Fibroblast of lung (primary cell): ENCODE data around the gene LRP1-AS.

Source experiments
- EZH2 ChIP-seq: IDR thresholded peaks from 2 replicates; pipeline ENCODE4 v1.5.1; 2012; ENCODE audit warnings: low read length, control low read depth, mild to moderate bottlenecking; ENCODE audit errors: missing control alignments
- TF ChIP-seq, protein P1 (sequence below), 2 donors: IDR thresholded peaks in 1 of 2; conservative IDR thresholded peaks in 1 of 2; 1 replicate in 1 of 2; 2 replicates in 1 of 2; pipeline ENCODE4 v1.5.1; 2011 to 2012; ENCODE audit warnings: low read length in 2 of 2, control low read depth in 1 of 2, inconsistent platforms in 1 of 2, low read depth in 1 of 2, mild to moderate bottlenecking in 1 of 2

DNA sequence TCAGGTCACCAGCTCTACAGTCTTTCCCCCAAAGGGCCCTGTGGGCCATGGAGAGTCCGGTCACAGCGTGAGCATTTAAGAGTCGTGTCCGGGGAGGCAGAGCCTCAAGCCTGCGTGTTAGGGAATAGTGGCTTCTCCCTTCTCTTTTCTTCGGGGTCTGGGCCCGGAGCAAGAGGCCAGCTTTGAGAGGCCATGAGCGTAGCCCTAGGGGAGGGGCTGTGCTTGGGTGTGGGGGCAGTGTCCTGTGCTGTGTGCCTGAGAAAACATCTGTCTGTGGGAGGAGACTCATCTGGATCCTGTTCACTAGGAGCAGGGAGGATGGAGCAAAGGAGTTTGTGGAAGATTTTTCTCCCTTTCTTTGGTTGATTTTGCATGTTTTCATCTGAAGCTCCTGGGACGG is 5.3 kb downstream of the LRP1-AS start:
- TF ChIP-seq, protein P1, sequence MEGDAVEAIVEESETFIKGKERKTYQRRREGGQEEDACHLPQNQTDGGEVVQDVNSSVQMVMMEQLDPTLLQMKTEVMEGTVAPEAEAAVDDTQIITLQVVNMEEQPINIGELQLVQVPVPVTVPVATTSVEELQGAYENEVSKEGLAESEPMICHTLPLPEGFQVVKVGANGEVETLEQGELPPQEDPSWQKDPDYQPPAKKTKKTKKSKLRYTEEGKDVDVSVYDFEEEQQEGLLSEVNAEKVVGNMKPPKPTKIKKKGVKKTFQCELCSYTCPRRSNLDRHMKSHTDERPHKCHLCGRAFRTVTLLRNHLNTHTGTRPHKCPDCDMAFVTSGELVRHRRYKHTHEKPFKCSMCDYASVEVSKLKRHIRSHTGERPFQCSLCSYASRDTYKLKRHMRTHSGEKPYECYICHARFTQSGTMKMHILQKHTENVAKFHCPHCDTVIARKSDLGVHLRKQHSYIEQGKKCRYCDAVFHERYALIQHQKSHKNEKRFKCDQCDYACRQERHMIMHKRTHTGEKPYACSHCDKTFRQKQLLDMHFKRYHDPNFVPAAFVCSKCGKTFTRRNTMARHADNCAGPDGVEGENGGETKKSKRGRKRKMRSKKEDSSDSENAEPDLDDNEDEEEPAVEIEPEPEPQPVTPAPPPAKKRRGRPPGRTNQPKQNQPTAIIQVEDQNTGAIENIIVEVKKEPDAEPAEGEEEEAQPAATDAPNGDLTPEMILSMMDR (conservative IDR thresholded peaks at IDR 0.05 in 1 of 2, IDR thresholded peaks at IDR 0.05 in 1 of 2; ENCODE audit: low read depth in 1 of 2, low read length in 2 of 2) = no peak
- no peak for TF ChIP-seq EZH2
